SJCRH30 (cell line): ENCODE data around the gene TRABD2B. TPM values are rescaled to one million over a fixed set of nuclear protein-coding genes. Genes with fewer than 3 reads are reported as not detected.
A peak's percentile ranks its signal among the peaks of the same experiment; 100 is the strongest.

Source experiments
- DNase-seq, 2 experiments: peaks; one replicate each; pipeline ENCODE4 v3.0.0-alpha.2; 2015 to 2020
- H3K27ac ChIP-seq: fragments of 250-450 bp; sonication (Bioruptor Pico); 2 replicates; pipeline ENCODE4 v1.5.1; 2020; ENCODE audit warnings: mild to moderate bottlenecking, moderate library complexity
- H3K27me3 ChIP-seq: fragments of 250-450 bp; sonication (Bioruptor Pico); 2 replicates; pipeline ENCODE4 v1.5.1; 2020; ENCODE audit warnings: mild to moderate bottlenecking, moderate library complexity
- H3K36me3 ChIP-seq: fragments of 250-450 bp; sonication (Bioruptor Pico); 2 replicates; pipeline ENCODE4 v1.5.1; 2020; ENCODE audit warnings: mild to moderate bottlenecking, moderate library complexity
- H3K4me1 ChIP-seq: fragments of 250-450 bp; sonication (Bioruptor Pico); 2 replicates; pipeline ENCODE4 v1.5.1; 2020; ENCODE audit warnings: mild to moderate bottlenecking, moderate library complexity
- H3K4me3 ChIP-seq: fragments of 250-450 bp; sonication (Bioruptor Pico); 2 replicates; pipeline ENCODE4 v1.5.1; 2020; ENCODE audit warnings: mild to moderate bottlenecking, moderate library complexity
- H3K9me3 ChIP-seq: fragments of 250-450 bp; sonication (Bioruptor Pico); replicated peaks from 2 replicates; pipeline ENCODE4 v1.5.1; 2020; ENCODE audit warnings: mild to moderate bottlenecking, moderate library complexity
- total RNA-seq: library from RNA; depleted of rRNA; stranded (reverse); fragments of >200 nt; shearing (Covaris generic); gene quantifications from 2 replicates; pipeline ENCODE4 v1.2.3, GENCODE V29; 2014

The TRABD2B gene
- total RNA-seq, 1 experiment from 2014 or later, result 1.1 TPM

DNA sequence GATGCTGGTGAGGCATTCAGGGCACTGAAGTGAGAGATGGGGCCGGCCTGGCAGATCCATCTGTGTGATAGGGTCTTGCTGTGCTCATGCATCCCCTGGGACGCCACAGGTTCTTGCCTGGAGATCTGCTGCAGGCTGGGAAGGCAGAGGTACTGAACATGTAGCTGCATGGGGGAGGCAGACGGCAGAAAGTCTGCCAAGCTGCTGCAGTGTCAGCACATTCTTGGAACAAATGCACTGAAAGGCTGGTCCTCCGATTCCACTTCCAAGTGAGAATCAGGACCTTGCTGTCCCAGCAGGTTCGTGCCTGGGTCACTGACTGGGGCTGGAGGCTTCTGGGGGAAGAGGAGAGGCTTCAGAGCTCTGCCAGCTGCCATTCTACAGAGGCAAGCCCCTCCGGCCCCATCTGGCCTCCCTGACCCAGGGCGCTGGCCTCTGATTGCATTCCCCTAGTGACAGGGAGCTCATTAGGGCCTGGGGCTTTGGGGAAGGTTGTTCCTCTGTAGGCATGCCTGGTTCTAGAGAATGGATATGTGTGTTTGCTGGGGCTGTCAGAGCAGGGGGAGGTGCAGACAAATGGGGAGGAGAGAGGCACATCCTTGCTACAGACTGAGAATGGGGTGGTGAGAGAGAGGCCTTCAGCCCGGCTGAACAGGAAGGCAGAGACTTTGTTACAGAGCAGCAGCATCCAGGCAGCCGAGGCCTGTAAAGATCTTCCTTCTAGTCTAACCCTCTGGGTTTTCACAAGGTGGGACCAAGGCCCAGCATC, 174.0 kb downstream of the TRABD2B start:
- DNase-seq, result no peak
- H3K4me1 ChIP-seq, result peaks cover 41% of the 10 kb centered on the region

DNA sequence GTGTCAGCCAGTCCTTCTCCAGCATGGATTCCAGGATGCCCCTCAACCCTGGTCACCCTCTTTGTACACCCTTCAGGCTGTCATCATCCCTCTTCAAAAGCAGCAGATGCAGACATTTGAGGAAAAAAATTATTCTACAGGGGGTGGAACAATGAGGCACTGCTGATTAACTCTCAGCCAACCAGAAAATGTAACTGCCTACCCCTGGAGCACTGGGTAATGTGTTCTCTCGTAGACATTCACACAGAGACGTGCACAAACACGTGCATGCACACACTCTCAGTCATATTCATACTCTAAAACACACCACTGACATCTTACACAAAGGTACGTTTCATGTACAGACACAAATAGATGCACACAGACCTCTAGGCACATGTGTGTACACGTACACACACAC, 175.4 kb downstream of the TRABD2B start:
- peaks cover 38% of the 10 kb centered on the region for H3K4me1 ChIP-seq
- H3K36me3 ChIP-seq, result no peaks in the 10 kb centered on the region
- no peaks in the 10 kb centered on the region for H3K27me3 ChIP-seq
- H3K9me3 ChIP-seq, result no peaks in the 10 kb centered on the region
- no peak overlapping the region for H3K4me3 ChIP-seq
- no peak for DNase-seq
- H3K27ac ChIP-seq, result no peak overlapping the region

More for the DNA sequence above, 174.0 kb downstream of the TRABD2B start:
- Histone ChIP-seq H3K9me3 (no peaks in the 10 kb centered on the region), H3K36me3 (no peaks in the 10 kb centered on the region), H3K4me3 (no peak overlapping the region), H3K27ac (no peak overlapping the region), H3K27me3 (no peaks in the 10 kb centered on the region)

DNA sequence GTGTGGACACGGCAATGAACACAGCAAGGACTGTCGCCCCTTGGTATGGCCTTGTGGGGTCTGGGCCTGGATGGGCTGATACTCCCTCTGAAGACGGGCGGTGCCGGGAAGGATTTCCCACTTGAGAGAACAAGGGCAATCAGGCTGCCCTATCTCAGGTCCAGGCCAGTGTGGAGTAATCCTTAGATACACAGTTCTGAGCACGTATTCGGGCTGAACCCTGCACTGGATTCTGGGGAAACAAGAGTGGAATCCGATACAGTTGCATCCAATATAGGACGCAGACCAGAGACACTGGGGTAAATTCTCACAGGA, 177.7 kb downstream of the TRABD2B start:
- Histone ChIP-seq H3K36me3 (no peaks in the 10 kb centered on the region), H3K9me3 (no peaks in the 10 kb centered on the region), H3K27me3 (no peaks in the 10 kb centered on the region), H3K4me3 (peak overlapping the region; percentile 3; the same call in 1 of the 2 replicates), H3K4me1 (peaks cover 42% of the 10 kb centered on the region), H3K27ac (peak overlapping the region; percentile 48; the same call in 1 of the 2 replicates)
- peak in 1 of 2 experiments; percentile 61 for DNase-seq

DNA sequence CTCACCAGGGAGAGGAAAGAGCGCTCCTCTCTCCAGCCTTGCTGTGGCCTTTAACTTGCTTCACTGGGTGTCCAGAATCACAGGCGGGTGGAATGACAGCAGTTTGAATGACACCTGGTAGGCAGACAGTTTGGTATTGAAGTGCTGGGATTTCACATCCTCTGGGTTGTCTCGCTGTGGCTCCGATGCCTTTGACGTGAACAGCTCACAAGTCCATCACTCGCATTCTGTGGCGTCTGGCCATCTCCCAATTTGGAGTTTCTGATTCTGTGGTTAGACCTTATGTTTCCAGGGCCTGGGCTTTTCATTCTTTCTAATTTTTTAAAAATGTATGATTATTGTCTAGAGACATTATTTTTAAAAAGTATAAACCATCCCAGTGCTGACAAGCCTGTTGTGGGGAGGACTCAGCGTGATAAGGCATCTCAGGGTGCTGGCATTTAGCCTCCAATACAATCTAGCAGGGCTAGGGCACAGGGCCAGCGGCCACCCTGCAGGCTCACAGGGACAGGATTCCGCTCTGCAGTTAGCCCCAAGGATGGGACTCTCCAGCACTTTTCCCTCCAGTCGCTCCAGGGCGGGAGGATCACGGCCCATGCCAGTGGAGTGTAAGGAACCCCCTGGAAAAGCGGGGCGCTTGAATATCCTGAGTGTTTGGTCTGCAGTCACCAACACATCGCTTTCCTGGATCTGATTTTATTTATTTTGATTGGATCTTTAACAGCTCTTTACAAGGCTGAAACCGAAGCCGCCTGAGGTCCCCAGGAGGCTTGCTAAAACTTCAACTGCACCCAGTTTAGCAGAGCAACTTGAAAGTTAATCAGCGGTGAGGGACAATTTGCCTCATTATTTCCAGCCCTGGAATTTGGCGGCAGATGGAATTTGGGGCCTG, 178.3 kb downstream of the TRABD2B start:
- peak overlapping the region; percentile 3; the same call in 1 of the 2 replicates for H3K4me3 ChIP-seq
- peaks cover 48% of the 10 kb centered on the region for H3K4me1 ChIP-seq
- no peaks in the 10 kb centered on the region for H3K9me3 ChIP-seq
- peak overlapping the region; percentile 48; the same call in 1 of the 2 replicates for H3K27ac ChIP-seq
- H3K36me3 ChIP-seq, result no peaks in the 10 kb centered on the region
- DNase-seq, result peak; percentile 69 to 71
- H3K27me3 ChIP-seq, result no peaks in the 10 kb centered on the region

DNA sequence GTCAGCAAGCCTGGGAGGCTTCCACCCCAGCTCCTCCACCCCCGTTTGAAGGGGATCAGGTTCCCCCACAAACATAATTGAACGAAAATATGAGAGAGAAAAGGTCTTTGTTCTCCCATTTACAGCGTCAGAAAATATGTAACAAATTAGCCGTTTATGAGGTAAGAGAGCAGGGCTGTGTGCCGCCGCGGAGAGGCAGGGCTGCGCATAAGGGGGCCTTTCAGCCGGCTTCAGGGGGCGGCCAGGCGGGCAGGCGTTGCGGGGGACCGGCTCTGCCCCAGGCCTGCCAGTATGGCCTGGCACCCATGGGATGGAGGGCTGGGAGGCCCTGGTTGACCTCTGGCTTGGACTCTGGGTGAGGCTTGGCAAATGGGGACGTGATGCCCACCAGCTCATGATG, 179.3 kb downstream of the TRABD2B start:
- H3K36me3 ChIP-seq, result no peaks in the 10 kb centered on the region
- DNase-seq, result peak in 1 of 2 experiments; percentile 50
- H3K4me1 ChIP-seq, result peaks cover 57% of the 10 kb centered on the region
- no peaks in the 10 kb centered on the region for H3K9me3 ChIP-seq
- H3K27ac ChIP-seq, result peak overlapping the region; percentile 48; the same call in 1 of the 2 replicates
- no peak overlapping the region for H3K4me3 ChIP-seq
- H3K27me3 ChIP-seq, result no peaks in the 10 kb centered on the region

DNA sequence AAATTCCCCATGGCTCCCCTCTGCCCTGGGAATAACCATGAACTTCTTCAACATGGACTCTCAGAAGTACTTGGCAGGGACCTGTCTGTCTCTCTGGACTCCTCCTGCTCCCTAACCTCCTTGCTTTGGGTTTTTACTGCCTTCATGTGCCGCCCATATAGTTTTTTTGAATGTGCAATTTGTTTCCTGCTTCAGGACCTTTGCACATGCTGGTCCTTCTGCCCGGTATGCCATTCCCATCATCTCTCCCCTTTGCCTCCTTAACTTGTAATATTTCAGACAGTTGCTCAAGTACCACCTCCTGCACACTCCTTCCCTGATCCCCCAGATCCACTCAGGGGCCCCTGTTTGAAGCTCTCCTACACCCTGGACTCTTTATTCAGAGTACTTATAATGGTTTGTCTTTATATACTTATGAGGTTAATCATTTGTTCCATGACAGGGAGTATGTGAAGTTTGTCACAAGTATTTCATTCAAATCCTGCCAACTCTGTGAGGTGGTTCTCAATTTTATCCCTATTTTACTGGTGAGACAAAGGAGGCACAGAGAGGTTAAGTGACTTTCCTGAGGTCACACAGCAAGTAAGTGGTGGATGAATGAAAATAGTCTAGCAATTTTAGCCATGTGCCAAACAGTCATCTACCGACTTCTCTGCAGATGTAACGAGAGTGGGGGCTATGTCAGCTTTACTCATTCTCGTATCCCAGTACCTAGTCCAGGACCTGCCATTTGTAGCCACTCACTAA, 180.7 kb downstream of the TRABD2B start:
- Histone ChIP-seq H3K27me3 (no peaks in the 10 kb centered on the region), H3K36me3 (no peaks in the 10 kb centered on the region), H3K4me3 (no peak overlapping the region), H3K9me3 (no peaks in the 10 kb centered on the region), H3K27ac (no peak overlapping the region), H3K4me1 (peaks cover 69% of the 10 kb centered on the region)
- DNase-seq, result no peak

DNA sequence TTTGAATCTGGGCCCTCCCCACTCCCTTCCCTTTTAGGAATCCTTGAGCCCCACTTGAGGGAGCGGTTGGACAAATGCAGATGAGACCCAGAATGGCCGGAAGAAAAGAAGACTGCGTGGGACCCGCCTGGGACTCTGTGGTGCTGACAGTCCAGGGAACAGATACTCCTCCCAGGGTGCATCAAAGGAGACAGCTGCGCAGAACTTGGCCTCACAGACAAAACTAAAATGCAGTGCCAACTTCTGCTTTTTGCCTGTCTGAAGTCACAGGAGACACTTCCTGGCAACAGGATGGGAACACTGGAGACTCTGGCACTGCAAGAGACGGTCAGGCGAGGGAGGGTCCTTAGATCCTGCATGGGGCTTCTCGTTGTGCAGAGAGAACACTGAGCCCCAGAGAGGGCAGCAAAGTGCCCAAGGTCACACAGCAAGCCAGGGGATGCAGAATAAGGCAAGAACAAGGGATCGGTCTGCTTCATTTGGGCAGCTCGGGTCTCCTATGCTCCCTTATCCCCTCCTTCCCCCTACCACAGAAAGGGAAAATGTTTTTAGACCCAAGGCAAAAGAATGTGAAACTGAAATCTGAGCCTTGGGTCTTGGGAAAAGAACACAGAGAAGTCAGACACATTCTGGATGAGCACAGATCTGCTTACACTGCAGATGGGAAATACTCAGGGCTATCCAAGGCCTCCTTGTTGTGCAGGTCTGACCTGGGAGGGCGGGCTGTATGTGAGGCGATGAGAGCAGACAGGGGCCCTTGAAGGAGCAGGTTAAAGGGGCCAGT, 182.4 kb downstream of the TRABD2B start:
- peak; percentile 54 to 65 for DNase-seq
- Histone ChIP-seq H3K4me1 (peaks cover 79% of the 10 kb centered on the region), H3K9me3 (no peaks in the 10 kb centered on the region), H3K27ac (peak overlapping the region; percentile 76), H3K27me3 (no peaks in the 10 kb centered on the region), H3K36me3 (no peaks in the 10 kb centered on the region), H3K4me3 (no peak overlapping the region)

DNA sequence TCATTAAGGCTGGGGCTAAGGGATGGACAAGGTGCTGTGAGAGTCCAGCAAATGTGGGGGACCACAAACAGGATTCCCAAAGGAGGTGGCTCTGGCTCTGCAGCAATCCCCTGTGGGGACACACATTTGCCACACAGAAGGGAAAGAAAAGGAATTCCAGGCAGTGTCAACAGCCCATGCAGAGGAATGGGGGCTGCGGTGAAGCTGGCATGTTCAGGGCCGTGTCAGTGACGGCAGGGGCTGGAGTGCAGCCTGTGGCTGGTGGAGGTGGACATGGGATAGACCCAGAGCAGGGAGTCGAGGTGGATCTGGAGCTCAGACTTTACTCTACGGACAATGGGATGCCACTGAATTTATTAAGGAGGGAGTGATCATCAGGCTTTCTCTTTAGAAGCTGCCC, 183.2 kb downstream of the TRABD2B start:
- peak overlapping the region; percentile 76 for H3K27ac ChIP-seq
- H3K4me3 ChIP-seq, result no peak overlapping the region
- DNase-seq, result peak; percentile 69 to 72
- H3K9me3 ChIP-seq, result no peaks in the 10 kb centered on the region
- H3K27me3 ChIP-seq, result no peaks in the 10 kb centered on the region
- H3K36me3 ChIP-seq, result no peaks in the 10 kb centered on the region
- H3K4me1 ChIP-seq, result peaks cover 79% of the 10 kb centered on the region

DNA sequence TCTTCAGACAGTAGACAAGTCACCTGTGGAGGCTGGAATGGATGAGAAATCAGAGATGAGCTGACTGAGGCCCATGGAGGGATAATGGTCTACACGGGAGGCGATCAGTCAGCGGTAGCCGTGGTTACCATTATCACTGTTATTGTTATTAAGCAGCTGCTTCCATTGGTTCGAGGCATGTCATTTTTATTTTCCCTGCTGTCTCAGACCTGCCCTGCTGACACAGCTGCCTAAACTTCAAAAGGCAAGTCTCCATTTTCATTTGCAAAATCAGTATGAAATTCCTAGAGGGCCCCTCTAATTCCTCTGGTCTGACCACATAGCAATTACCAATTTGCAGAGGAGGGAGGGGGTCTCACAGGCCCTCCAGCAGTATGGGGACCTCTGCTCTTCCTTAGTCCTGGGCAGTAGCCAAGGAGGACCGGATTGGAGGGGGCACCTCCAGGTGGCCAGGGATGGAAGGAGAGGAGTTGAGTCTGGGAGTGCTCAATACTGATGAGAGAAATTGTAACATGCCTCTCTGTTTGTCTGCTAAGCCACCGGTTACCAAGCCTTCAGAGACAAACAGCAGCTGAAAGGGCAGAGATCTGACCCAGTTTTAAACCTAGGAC, 184.2 kb downstream of the TRABD2B start:
- Histone ChIP-seq H3K4me1 (peaks cover 74% of the 10 kb centered on the region), H3K27me3 (no peaks in the 10 kb centered on the region), H3K27ac (peak overlapping the region; percentile 76), H3K9me3 (no peaks in the 10 kb centered on the region), H3K4me3 (no peak overlapping the region), H3K36me3 (no peaks in the 10 kb centered on the region)
- DNase-seq, result peak; percentile 92 to 94

DNA sequence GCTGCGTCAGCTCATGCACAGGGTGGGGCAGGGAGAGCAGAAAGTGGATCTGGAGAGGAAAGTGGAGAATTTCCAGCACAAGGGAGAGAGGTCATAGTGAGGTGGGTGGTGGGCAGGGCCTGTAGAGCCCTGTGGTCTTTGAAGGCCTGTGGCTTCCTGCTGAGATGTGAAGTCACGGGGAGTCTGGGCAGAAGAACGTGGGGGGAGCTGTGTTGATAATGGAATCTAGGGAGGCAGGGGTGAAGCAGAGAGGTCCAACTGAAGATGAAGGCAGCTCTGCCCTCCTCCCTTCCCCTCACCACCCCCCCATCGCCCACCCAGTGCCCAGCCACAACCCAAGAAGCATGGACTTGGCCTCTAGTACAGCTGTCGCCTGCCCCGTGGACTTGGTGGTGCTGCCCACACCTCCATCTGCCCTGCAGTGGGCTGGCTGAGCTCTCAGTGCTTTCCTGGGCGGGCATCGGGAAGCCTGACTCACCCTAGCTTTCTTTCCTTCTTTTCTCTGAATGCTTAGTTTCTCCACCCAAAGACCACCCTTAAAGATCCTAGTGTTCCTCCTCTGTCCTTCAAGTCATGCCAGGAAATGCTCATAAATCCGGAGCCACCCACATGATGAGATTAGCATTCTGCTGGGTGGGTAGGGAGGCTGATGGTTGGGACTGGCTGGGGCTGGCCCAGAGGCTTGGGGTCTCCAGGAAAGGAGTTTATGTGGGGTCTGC, 186.1 kb downstream of the TRABD2B start:
- H3K27me3 ChIP-seq, result no peaks in the 10 kb centered on the region
- H3K36me3 ChIP-seq, result no peaks in the 10 kb centered on the region
- H3K27ac ChIP-seq, result no peak overlapping the region; the same call in 1 of the 2 replicates
- no peak for DNase-seq
- no peaks in the 10 kb centered on the region for H3K9me3 ChIP-seq
- no peak overlapping the region for H3K4me3 ChIP-seq
- peaks cover 72% of the 10 kb centered on the region for H3K4me1 ChIP-seq

DNA sequence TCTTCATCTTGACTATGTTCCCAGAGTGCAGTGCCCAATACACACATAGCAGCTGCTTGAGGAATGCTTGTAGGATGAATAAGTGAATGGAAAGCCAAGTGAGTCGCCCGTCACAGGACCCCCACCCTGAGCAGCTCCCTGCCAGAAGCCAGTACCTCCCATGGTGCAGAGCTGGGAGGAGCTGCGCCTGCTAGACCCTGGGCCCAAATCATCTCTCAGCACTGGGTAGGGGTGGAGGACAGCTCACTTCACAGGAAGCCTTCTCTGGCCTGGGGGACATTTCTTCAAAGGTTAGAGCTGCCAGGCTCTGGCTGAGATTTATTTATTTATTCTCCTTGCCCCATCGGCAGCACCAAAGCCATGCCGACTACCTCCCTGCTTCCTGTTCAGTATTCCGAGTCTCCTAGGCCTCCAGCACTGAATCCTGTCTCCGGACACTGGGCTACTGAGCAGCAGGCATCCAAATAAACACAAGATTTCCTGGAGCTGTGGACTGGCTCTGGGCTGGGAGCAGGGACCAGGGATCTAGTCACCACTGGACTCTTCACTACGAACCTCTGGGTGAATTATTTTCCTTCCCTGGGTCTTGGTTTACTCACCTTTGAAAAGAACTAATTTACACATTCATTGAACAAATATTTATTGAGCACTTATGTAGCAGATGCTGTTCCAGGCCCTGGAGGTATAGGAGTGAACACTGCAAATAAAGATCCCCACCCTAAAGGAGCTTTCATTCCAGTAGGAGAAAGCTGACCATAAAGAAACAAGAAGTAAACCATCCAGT, 187.7 kb downstream of the TRABD2B start:
- H3K4me3 ChIP-seq, result peak overlapping the region; percentile 4; the same call in 1 of the 2 replicates
- H3K36me3 ChIP-seq, result no peaks in the 10 kb centered on the region
- no peaks in the 10 kb centered on the region for H3K27me3 ChIP-seq
- peaks cover 74% of the 10 kb centered on the region for H3K4me1 ChIP-seq
- DNase-seq, result peak; percentile 75 to 78
- peak overlapping the region; percentile 50 for H3K27ac ChIP-seq
- H3K9me3 ChIP-seq, result no peaks in the 10 kb centered on the region

DNA sequence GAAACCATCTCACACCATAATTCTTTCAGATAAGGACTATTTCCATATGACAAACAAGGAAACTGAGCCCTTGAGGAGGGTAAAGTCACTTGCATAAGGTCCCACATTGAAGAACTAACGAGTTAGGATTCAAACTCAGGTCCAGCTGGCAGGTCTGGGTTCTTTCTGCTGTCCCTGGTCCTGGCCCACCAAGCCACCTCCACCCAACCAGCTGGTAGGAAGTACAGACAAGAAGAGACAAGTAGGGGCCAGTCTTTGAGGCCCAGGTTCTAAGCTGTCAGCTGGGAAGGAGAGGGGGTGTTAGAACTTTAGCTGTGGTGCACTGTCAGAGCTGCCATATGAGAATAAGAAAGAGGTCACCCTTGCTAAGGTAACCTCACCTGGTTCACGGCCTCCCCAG, 188.6 kb downstream of the TRABD2B start:
- H3K4me3 ChIP-seq, result no peak overlapping the region
- H3K4me1 ChIP-seq, result peaks cover 74% of the 10 kb centered on the region
- no peaks in the 10 kb centered on the region for H3K36me3 ChIP-seq
- H3K9me3 ChIP-seq, result no peaks in the 10 kb centered on the region
- no peak overlapping the region; the same call in 1 of the 2 replicates for H3K27ac ChIP-seq
- no peaks in the 10 kb centered on the region for H3K27me3 ChIP-seq
- no peak for DNase-seq
